ENCODE measurements around the gene GLB1L3. TPM values are rescaled to one million over a fixed set of nuclear protein-coding genes. Genes with fewer than 3 reads are reported as not detected.

GLB1L3 gene
- total RNA-seq, 4 donors from 2014 or later: not detected

GRCh38 chr11:134358165-134358855 lies 82.1 kb downstream of the GLB1L3 start:
- TF ChIP-seq CTCF (IDR thresholded peaks at IDR 0.05; ENCODE audit: low read depth): no peak

GRCh38 chr11:134358856-134359490 lies 82.8 kb downstream of the GLB1L3 start:
- TF ChIP-seq CTCF (IDR thresholded peaks at IDR 0.05; ENCODE audit: low read depth): no peak

GRCh38 chr11:134359646-134360045 lies 83.5 kb downstream of the GLB1L3 start:
- no peak for TF ChIP-seq CTCF (IDR thresholded peaks at IDR 0.05; ENCODE audit: low read depth)

- TF ChIP-seq CTCF (IDR thresholded peaks at IDR 0.05; ENCODE audit: low read depth): no peak
These were observed 84.1 kb downstream of the GLB1L3 start for GRCh38 chr11:134360050-134360835.

- no peak for TF ChIP-seq CTCF (IDR thresholded peaks at IDR 0.05; ENCODE audit: low read depth)
These were observed 85.5 kb downstream of the GLB1L3 start for GRCh38 chr11:134361661-134362060.

GRCh38 chr11:134362192-134362901 lies 86.2 kb downstream of the GLB1L3 start:
- no peak for TF ChIP-seq CTCF (IDR thresholded peaks at IDR 0.05; ENCODE audit: low read depth)

Measured in subcutaneous adipose tissue (tissue), 4 donors.